IPS-18c (cell line): ENCODE measurements around the gene PML.
A peak's percentile ranks its signal among the peaks of the same experiment; 100 is the strongest.

ENCODE experiments used
- H3K4me3 ChIP-seq: 2 replicates; pipeline ENCODE4 v1.7.0; 2013; ENCODE audit warnings: low read depth, mild to moderate bottlenecking, low read length, moderate library complexity; ENCODE audit not compliant: insufficient read depth
- H3K9me3 ChIP-seq: one replicate; pipeline ENCODE4 v1.6.1; 2013; ENCODE audit warnings: mild to moderate bottlenecking, low read length, moderate library complexity; ENCODE audit not compliant: control insufficient read depth, insufficient read depth

The PML gene

GRCh38 chr15:73991260-73991659 is 3.3 kb upstream of the PML start:
- Histone ChIP-seq H3K9me3 (no peaks in the 10 kb centered on the region), H3K4me3 (peak overlapping the region; percentile 81)

- Histone ChIP-seq H3K9me3 (no peaks in the 10 kb centered on the region), H3K4me3 (peak within 1 kb of the TSS; percentile 81)
Observed at GRCh38 chr15:73991726-73992593, 2.6 kb upstream of the PML start, which contains the start of gene STOML1. Gene STOML1 (minus strand): TSS chr15:73992295. CDS start chr15:73992223, 72 bp downstream.

- Histone ChIP-seq H3K9me3 (no peaks in the 10 kb centered on the region), H3K4me3 (0 out of 2 replicates have a peak overlapping the region, but pooled peaks have one; percentile 3)
Observed at GRCh38 chr15:73992594-73992898, 2.0 kb upstream of the PML start.

GRCh38 chr15:73993211-73993994 is 1.1 kb upstream of the PML start:
- Histone ChIP-seq H3K9me3 (no peaks in the 10 kb centered on the region), H3K4me3 (peak overlapping the region; percentile 84; the same call in 1 of the 2 replicates)

- Histone ChIP-seq H3K4me3 (peak overlapping the region; percentile 84), H3K9me3 (no peaks in the 10 kb centered on the region)
Observed at GRCh38 chr15:73994912-73995622, 551 bp downstream of the PML start.

- H3K4me3 ChIP-seq = no peak overlapping the region
- no peaks in the 10 kb centered on the region for H3K9me3 ChIP-seq
Observed at GRCh38 chr15:73996267-73996666, 1.8 kb downstream of the PML start.

- H3K9me3 ChIP-seq = no peaks in the 10 kb centered on the region
- no peak overlapping the region for H3K4me3 ChIP-seq
Observed at GRCh38 chr15:73996939-73997338, 2.4 kb downstream of the PML start.

GRCh38 chr15:73997986-73998385 is 3.5 kb downstream of the PML start:
- no peak overlapping the region for H3K4me3 ChIP-seq
- H3K9me3 ChIP-seq = no peaks in the 10 kb centered on the region

GRCh38 chr15:74006774-74007639 is 12.5 kb downstream of the PML start:
- no peak overlapping the region for H3K4me3 ChIP-seq

GRCh38 chr15:74007820-74008371 is 13.4 kb downstream of the PML start:
- Histone ChIP-seq H3K9me3 (no peaks in the 10 kb centered on the region), H3K4me3 (no peak overlapping the region)

More at GRCh38 chr15:74006774-74007639, 12.5 kb downstream of the PML start:
- no peaks in the 10 kb centered on the region for H3K9me3 ChIP-seq

- no peak overlapping the region for H3K4me3 ChIP-seq
- H3K9me3 ChIP-seq = no peaks in the 10 kb centered on the region
Observed at GRCh38 chr15:74008901-74009300, 14.4 kb downstream of the PML start.

GRCh38 chr15:74010929-74011540 is 16.5 kb downstream of the PML start:
- Histone ChIP-seq H3K4me3 (no peak overlapping the region), H3K9me3 (no peaks in the 10 kb centered on the region)

- Histone ChIP-seq H3K9me3 (no peaks in the 10 kb centered on the region), H3K4me3 (no peak overlapping the region)
Observed at GRCh38 chr15:74011610-74012009, 17.1 kb downstream of the PML start.

GRCh38 chr15:74013374-74013894 is 18.9 kb downstream of the PML start:
- Histone ChIP-seq H3K9me3 (no peaks in the 10 kb centered on the region), H3K4me3 (no peak overlapping the region)

- Histone ChIP-seq H3K9me3 (no peaks in the 10 kb centered on the region), H3K4me3 (no peak overlapping the region)
Observed at GRCh38 chr15:74019734-74020133, 25.2 kb downstream of the PML start.
